Measurements from ENCODE around the gene TAS2R40.

Gene TAS2R40

DNA sequence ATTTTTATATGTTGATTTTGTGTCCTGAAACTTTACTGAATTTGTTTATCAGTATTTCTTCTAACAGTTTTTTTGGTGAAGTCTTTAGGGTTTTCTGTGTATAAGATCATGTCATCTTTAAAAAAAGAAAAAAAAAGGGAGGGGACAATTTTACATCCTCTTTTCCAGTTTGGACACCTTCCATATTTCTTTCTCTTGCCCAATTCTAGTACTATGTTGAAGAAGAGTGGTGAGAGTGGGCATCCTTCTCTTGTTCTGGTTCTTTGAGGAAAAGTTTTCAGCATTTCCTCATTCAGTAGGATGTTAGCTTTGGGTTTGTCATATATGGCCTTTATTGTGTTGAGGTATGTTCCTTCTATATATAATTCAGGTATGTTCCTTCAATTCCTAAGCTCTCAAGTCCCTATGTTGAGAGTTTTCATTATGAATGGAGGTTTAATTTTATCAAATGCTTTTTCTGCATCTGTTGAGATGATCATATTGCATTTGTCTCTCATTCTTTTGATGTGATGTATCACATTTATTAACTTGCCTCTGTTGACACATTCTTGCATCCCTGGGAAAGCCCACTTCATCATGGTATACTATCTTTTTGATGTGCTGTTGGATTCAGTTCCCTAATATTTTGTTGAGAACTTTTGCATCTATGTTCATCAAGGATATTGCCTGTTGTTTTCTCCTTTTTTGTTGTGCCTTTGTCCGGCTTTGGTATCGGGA is 12.1 kb downstream of the TAS2R40 start:
- H3K4me1 ChIP-seq (ENCODE audit: control insufficient read depth in 2 of 2, insufficient read depth in 1 of 2, low read depth in 1 of 2, low read length in 2 of 2) = peaks cover 0 to 4% of the 10 kb centered on the region in 2 donors
- H3K79me1 ChIP-seq (ENCODE audit: low read depth, low read length) = peaks cover 3% of the 10 kb centered on the region
- H3K14ac ChIP-seq (ENCODE audit: low read length) = no peak overlapping the region
- no peak overlapping the region for H2AFZ ChIP-seq (ENCODE audit: low read length)
- no peak overlapping the region for H3K23ac ChIP-seq (ENCODE audit: low read depth, low read length, poor library complexity)
- no peak overlapping the region for H3K4ac ChIP-seq (ENCODE audit: low read length)
- no peak overlapping the region for H3K4me2 ChIP-seq (ENCODE audit: insufficient read depth, low read length, poor library complexity, severe bottlenecking)
- no peak overlapping the region for H2BK12ac ChIP-seq (ENCODE audit: low read length)
- H2BK5ac ChIP-seq (ENCODE audit: low read length) = no peak overlapping the region
- no peak overlapping the region for H4K91ac ChIP-seq (ENCODE audit: low read depth, low read length, poor library complexity)
- H2BK120ac ChIP-seq (ENCODE audit: low read depth, low read length) = no peak overlapping the region
- peaks cover 0 to 13% of the 10 kb centered on the region in 2 donors for H3K9me3 ChIP-seq (replicated peaks in 1 of 2; ENCODE audit: control insufficient read depth in 2 of 2, insufficient read depth in 1 of 2, low read depth in 1 of 2, low read length in 2 of 2)
- no peak overlapping the region for H3K4me3 ChIP-seq (ENCODE audit: low read length in 2 of 2)
- H4K8ac ChIP-seq (ENCODE audit: low read depth, low read length) = no peak overlapping the region
- no peak overlapping the region for H3K9ac ChIP-seq (ENCODE audit: low read depth, low read length, poor library complexity)
- H3K27ac ChIP-seq (replicated peaks; ENCODE audit: low read length) = no peak overlapping the region
- DNase-seq (ENCODE audit: low spot score) = no peak
- H2BK15ac ChIP-seq (ENCODE audit: low read length) = no peak overlapping the region
- H3K27me3 ChIP-seq (ENCODE audit: control insufficient read depth in 3 of 3, insufficient read depth in 3 of 3, low read depth in 1 of 3, low read length in 3 of 3) = peaks cover 0 to 5% (median 0%) of the 10 kb centered on the region in 3 experiments
- H3K18ac ChIP-seq (ENCODE audit: low read length) = no peak overlapping the region
- no CpG with 5 or more reads among the region's 2 CpGs for WGBS, 2 donors (ENCODE audit: extremely low coverage in 2 of 2, insufficient read length in 2 of 2, insufficient replicate concordance in 1 of 2)
- no peak overlapping the region for H2AK5ac ChIP-seq (ENCODE audit: low read depth, low read length)
- peaks cover 0 to 2% of the 10 kb centered on the region in 2 donors for H3K36me3 ChIP-seq (replicated peaks in 1 of 2; ENCODE audit: control insufficient read depth in 2 of 2, insufficient read depth in 2 of 2, low read length in 2 of 2)

DNA sequence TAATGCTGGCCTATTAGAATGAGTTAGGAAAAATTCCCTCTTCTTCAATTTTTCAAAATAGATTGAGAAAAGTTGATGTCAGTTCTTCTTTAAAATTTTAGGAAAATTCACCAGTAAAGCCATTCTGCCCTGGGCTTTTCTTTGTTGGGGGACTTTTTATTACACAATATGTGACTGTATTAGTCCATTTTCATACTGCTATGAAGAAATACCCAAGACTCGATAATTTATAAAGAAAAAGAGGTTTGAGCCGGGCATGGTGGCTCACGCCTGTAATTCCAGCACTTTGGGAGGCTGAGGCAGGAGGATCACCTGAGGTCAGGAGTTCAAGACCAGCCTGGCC is 12.7 kb downstream of the TAS2R40 start:
- Histone ChIP-seq H4K8ac (ENCODE audit: low read depth, low read length) (no peak overlapping the region), H2AK5ac (ENCODE audit: low read depth, low read length) (no peak overlapping the region), H3K4me2 (ENCODE audit: insufficient read depth, low read length, poor library complexity, severe bottlenecking) (no peak overlapping the region), H3K36me3 (replicated peaks in 1 of 2; ENCODE audit: control insufficient read depth in 2 of 2, insufficient read depth in 2 of 2, low read length in 2 of 2) (peaks cover 0 to 2% of the 10 kb centered on the region in 2 donors), H3K14ac (ENCODE audit: low read length) (no peak overlapping the region), H2BK5ac (ENCODE audit: low read length) (no peak overlapping the region), H3K9ac (ENCODE audit: low read depth, low read length, poor library complexity) (no peak overlapping the region), H3K9me3 (replicated peaks in 1 of 2; ENCODE audit: control insufficient read depth in 2 of 2, insufficient read depth in 1 of 2, low read depth in 1 of 2, low read length in 2 of 2) (peaks cover 0 to 13% of the 10 kb centered on the region in 2 donors), H3K27me3 (ENCODE audit: control insufficient read depth in 3 of 3, insufficient read depth in 3 of 3, low read depth in 1 of 3, low read length in 3 of 3) (peaks cover 0 to 5% (median 0%) of the 10 kb centered on the region in 3 experiments), H3K23ac (ENCODE audit: low read depth, low read length, poor library complexity) (no peak overlapping the region), H4K91ac (ENCODE audit: low read depth, low read length, poor library complexity) (no peak overlapping the region), H2BK120ac (ENCODE audit: low read depth, low read length) (no peak overlapping the region), H3K18ac (ENCODE audit: low read length) (no peak overlapping the region), H3K4me1 (ENCODE audit: control insufficient read depth in 2 of 2, insufficient read depth in 1 of 2, low read depth in 1 of 2, low read length in 2 of 2) (peaks cover 0 to 2% of the 10 kb centered on the region in 2 donors), H2BK12ac (ENCODE audit: low read length) (no peak overlapping the region), H2BK15ac (ENCODE audit: low read length) (no peak overlapping the region), H3K27ac (replicated peaks; ENCODE audit: low read length) (no peak overlapping the region), H3K79me1 (ENCODE audit: low read depth, low read length) (peaks cover 3% of the 10 kb centered on the region), H2AFZ (ENCODE audit: low read length) (no peak overlapping the region), H3K4me3 (ENCODE audit: low read length in 2 of 2) (no peak overlapping the region), H3K4ac (ENCODE audit: low read length) (no peak overlapping the region)
- DNase-seq (ENCODE audit: low spot score) = no peak
- no CpG with 5 or more reads among the region's 3 CpGs for WGBS, 2 donors (ENCODE audit: extremely low coverage in 2 of 2, insufficient read length in 2 of 2, insufficient replicate concordance in 1 of 2)

DNA sequence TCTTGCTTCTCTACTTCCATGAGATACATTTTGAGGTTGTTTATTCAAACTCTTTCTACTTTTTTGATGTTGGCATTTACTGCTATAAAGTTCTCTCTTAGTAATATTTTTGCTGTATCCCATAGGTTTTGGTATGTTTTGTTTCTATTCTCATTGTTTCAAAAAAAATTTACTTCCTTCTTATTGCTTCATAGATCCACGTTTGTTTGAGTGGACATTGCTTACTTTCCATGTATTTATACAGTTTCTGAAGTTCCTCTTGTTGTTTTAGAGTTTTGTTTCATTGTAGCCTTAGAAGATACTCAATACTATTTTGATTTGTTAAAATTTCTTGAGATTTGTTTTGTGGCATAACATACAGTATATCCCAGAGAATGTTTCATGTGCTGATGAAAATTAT is 13.7 kb downstream of the TAS2R40 start:
- H3K4me2 ChIP-seq (ENCODE audit: insufficient read depth, low read length, poor library complexity, severe bottlenecking) = no peak overlapping the region

DNA sequence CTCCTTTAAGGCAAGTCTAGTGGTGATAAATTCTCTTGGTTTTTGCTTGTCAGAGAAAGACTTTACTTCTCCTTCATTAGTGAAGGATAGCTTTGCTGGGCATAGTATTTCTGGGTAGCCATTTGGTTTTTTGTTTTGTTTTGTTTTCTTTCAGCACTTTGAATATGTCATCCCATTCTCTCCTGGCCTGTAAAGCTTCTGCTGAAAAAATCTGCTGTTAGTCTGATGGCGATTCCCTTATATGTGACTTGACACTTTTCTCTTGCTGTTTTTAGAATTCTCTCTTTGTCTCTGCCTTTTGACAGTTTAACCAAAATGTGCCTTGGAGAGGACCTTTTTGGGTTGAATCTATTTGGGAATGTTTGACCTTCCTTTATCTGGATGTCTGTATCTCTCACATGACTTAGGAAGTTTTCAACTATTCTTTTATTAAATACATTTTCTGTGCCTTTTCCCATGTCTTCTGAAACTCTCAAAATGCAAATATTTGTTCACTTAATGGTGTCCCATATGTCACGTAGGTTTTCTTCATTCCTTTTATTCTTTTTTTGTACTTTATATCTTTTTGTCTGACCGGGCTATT is 14.7 kb downstream of the TAS2R40 start:
- Histone ChIP-seq H3K4me1 (ENCODE audit: control insufficient read depth in 2 of 2, insufficient read depth in 1 of 2, low read depth in 1 of 2, low read length in 2 of 2) (peaks cover 0 to 1% of the 10 kb centered on the region in 2 donors), H3K36me3 (replicated peaks in 1 of 2; ENCODE audit: control insufficient read depth in 2 of 2, insufficient read depth in 2 of 2, low read length in 2 of 2) (no peaks in the 10 kb centered on the region), H3K4me2 (ENCODE audit: insufficient read depth, low read length, poor library complexity, severe bottlenecking) (no peak overlapping the region), H3K18ac (ENCODE audit: low read length) (no peak overlapping the region), H3K79me1 (ENCODE audit: low read depth, low read length) (no peaks in the 10 kb centered on the region), H3K9me3 (replicated peaks in 1 of 2; ENCODE audit: control insufficient read depth in 2 of 2, insufficient read depth in 1 of 2, low read depth in 1 of 2, low read length in 2 of 2) (peaks cover 0 to 5% of the 10 kb centered on the region in 2 donors), H4K8ac (ENCODE audit: low read depth, low read length) (no peak overlapping the region), H4K91ac (ENCODE audit: low read depth, low read length, poor library complexity) (no peak overlapping the region), H2BK5ac (ENCODE audit: low read length) (no peak overlapping the region), H2BK12ac (ENCODE audit: low read length) (no peak overlapping the region), H3K14ac (ENCODE audit: low read length) (no peak overlapping the region), H2AFZ (ENCODE audit: low read length) (no peak overlapping the region), H3K4me3 (ENCODE audit: low read length in 2 of 2) (no peak overlapping the region), H3K9ac (ENCODE audit: low read depth, low read length, poor library complexity) (no peak overlapping the region), H3K23ac (ENCODE audit: low read depth, low read length, poor library complexity) (no peak overlapping the region), H3K4ac (ENCODE audit: low read length) (no peak overlapping the region), H2BK15ac (ENCODE audit: low read length) (no peak overlapping the region), H2AK5ac (ENCODE audit: low read depth, low read length) (no peak overlapping the region), H3K27me3 (ENCODE audit: control insufficient read depth in 3 of 3, insufficient read depth in 3 of 3, low read depth in 1 of 3, low read length in 3 of 3) (no peaks in the 10 kb centered on the region), H3K27ac (replicated peaks; ENCODE audit: low read length) (no peak overlapping the region), H2BK120ac (ENCODE audit: low read depth, low read length) (no peak overlapping the region)
- no CpG with 5 or more reads among the region's 3 CpGs for WGBS, 2 donors (ENCODE audit: extremely low coverage in 2 of 2, insufficient read length in 2 of 2, insufficient replicate concordance in 1 of 2)
- no peak for DNase-seq (ENCODE audit: low spot score)

More for the DNA sequence above, 13.7 kb downstream of the TAS2R40 start:
- Histone ChIP-seq H2AFZ (ENCODE audit: low read length) (no peak overlapping the region), H3K14ac (ENCODE audit: low read length) (no peak overlapping the region), H3K4me3 (ENCODE audit: low read length in 2 of 2) (no peak overlapping the region), H3K18ac (ENCODE audit: low read length) (no peak overlapping the region), H2BK15ac (ENCODE audit: low read length) (no peak overlapping the region), H3K4ac (ENCODE audit: low read length) (no peak overlapping the region), H4K91ac (ENCODE audit: low read depth, low read length, poor library complexity) (no peak overlapping the region), H3K27me3 (ENCODE audit: control insufficient read depth in 3 of 3, insufficient read depth in 3 of 3, low read depth in 1 of 3, low read length in 3 of 3) (peaks cover 0 to 2% (median 0%) of the 10 kb centered on the region in 3 experiments), H2BK12ac (ENCODE audit: low read length) (no peak overlapping the region), H3K36me3 (replicated peaks in 1 of 2; ENCODE audit: control insufficient read depth in 2 of 2, insufficient read depth in 2 of 2, low read length in 2 of 2) (peaks cover 0 to 2% of the 10 kb centered on the region in 2 donors), H3K4me1 (ENCODE audit: control insufficient read depth in 2 of 2, insufficient read depth in 1 of 2, low read depth in 1 of 2, low read length in 2 of 2) (peaks cover 0 to 3% of the 10 kb centered on the region in 2 donors), H2BK5ac (ENCODE audit: low read length) (no peak overlapping the region), H3K23ac (ENCODE audit: low read depth, low read length, poor library complexity) (no peak overlapping the region), H2AK5ac (ENCODE audit: low read depth, low read length) (no peak overlapping the region), H3K79me1 (ENCODE audit: low read depth, low read length) (peaks cover 3% of the 10 kb centered on the region), H3K9ac (ENCODE audit: low read depth, low read length, poor library complexity) (no peak overlapping the region), H3K9me3 (replicated peaks in 1 of 2; ENCODE audit: control insufficient read depth in 2 of 2, insufficient read depth in 1 of 2, low read depth in 1 of 2, low read length in 2 of 2) (peaks cover 0 to 11% of the 10 kb centered on the region in 2 donors), H2BK120ac (ENCODE audit: low read depth, low read length) (no peak overlapping the region), H3K27ac (replicated peaks; ENCODE audit: low read length) (no peak overlapping the region), H4K8ac (ENCODE audit: low read depth, low read length) (no peak overlapping the region)
- no CpG with 5 or more reads among the region's 1 CpG for WGBS, 2 donors (ENCODE audit: extremely low coverage in 2 of 2, insufficient read length in 2 of 2, insufficient replicate concordance in 1 of 2)
- DNase-seq (ENCODE audit: low spot score) = no peak
